ENCODE results near the gene PRKCA.

PRKCA gene

DNA sequence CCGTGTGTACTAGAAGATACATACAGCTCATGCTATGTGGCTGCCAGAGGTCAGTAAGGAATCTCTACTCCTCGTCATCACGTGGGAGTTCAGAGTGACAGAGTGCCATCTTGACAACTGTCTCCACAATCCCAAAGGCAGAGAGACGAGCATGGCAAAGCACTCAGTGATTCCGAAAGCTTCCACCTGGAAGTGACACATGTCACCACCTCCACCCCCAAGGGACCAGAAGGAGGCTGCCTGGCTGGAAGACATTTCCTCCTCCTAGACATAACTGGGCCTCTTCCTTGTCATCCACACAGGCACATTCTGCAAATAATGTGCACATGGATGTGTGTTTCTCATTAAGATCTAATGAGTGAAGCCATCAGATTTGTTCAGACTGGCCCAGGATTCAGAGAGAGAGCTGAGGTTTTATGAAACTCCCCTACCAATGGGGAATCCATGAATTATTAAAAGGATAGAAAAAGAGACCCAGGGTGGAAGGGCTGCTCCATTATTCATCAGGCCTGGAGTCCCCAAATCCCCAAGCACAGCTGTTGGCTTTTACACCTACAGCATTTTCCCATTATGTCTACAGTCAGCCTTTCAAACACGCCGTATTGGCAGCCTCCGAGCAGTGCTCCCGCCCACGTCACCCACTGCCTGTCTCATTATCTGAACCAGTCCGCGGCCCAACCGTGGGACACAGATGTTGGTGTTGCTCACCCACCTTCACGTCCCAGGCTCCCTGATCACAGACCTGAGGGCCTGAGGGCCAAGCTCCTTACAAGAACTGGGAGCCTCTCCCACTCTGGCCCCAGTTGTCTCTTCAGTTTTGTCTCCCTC is 529.2 kb downstream of the PRKCA start:
- TF ChIP-seq, protein P1, sequence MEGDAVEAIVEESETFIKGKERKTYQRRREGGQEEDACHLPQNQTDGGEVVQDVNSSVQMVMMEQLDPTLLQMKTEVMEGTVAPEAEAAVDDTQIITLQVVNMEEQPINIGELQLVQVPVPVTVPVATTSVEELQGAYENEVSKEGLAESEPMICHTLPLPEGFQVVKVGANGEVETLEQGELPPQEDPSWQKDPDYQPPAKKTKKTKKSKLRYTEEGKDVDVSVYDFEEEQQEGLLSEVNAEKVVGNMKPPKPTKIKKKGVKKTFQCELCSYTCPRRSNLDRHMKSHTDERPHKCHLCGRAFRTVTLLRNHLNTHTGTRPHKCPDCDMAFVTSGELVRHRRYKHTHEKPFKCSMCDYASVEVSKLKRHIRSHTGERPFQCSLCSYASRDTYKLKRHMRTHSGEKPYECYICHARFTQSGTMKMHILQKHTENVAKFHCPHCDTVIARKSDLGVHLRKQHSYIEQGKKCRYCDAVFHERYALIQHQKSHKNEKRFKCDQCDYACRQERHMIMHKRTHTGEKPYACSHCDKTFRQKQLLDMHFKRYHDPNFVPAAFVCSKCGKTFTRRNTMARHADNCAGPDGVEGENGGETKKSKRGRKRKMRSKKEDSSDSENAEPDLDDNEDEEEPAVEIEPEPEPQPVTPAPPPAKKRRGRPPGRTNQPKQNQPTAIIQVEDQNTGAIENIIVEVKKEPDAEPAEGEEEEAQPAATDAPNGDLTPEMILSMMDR (conservative IDR thresholded peaks at IDR 0.05; ENCODE audit: control insufficient read depth, insufficient read depth, low read depth, low read length) = no peak
- DNase-seq (ENCODE audit: low read depth) = no peak

DNA sequence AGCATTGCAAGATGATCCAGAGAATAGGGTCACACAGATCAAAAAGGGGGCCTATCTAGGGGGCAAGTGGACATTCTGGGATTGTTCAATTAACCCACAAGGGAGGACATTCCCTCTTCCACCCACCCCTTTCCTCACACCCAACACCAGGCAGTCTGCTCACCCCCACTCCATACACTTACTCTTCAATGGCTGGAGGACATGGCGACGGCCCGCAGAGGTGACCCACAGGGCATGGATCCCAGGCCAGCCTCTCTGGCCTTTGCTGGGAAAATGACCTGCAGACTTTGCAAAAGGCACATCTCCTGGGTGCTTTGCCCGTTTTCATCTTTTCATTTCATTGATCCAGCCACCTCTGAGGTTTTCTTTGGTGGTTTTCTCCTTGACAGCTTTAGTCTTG is 530.8 kb downstream of the PRKCA start:
- TF ChIP-seq, protein P1 (conservative IDR thresholded peaks at IDR 0.05; ENCODE audit: control insufficient read depth, insufficient read depth, low read depth, low read length) = no peak
- no peak overlapping the region for H3K4me3 ChIP-seq (ENCODE audit: control insufficient read depth, low read depth, low read length)
- no peak for DNase-seq (ENCODE audit: low read depth)

More for the DNA sequence above, 529.2 kb downstream of the PRKCA start:
- no peak overlapping the region for H3K4me3 ChIP-seq (ENCODE audit: control insufficient read depth, low read depth, low read length)

DNA sequence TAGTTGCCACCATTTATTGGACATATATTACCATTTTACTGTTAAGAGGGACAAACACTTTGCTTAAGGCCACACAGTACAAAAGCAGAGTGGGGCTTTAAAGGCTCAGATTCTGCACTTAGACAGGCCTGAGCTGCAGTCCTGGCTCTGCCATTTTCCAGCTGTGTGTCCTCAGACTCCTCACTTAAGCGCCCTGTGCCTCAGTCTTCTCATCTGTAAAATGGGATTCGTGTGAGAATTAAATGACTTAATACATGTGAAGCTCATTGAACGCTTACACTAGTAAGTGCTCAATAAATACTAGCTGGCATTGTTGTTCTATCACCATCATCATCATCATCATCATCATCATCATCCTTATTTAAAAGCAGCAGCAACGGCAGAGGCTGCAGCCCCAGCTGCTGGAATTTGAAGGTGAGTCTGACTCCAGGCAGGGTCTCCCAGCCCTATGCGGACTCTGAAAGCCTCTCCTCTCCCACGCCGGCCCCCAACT is 532.1 kb downstream of the PRKCA start:
- no peak overlapping the region for H3K4me3 ChIP-seq (ENCODE audit: control insufficient read depth, low read depth, low read length)
- DNase-seq (ENCODE audit: low read depth) = no peak
- TF ChIP-seq, protein P1 (conservative IDR thresholded peaks at IDR 0.05; ENCODE audit: control insufficient read depth, insufficient read depth, low read depth, low read length) = no peak

DNA sequence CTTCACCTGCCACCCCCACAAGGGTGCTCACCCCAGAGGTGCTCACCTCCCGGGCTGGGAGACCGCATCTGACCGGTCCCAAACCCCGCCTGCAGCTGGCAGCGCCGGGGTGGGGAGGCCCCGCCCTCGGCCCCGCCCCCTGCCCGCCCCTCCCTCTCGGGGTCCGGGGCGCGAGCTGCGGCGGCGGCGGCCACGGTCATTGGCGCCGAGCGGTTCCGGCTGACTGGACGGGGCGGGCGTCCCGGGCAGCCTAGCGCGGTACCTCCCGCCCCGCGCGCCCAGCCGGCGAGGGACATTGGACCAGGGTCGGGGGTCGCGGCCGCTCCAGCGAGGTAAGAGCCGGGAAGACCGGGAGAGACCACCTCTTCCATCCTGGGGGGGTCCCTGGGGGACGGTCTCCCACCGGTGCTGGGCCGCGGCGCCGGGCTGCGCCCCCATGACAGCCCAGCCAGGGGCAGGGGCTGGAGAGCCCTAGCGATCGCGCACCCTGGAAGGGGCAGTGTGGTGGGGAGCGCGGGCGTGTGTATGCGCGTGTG is 532.6 kb downstream of the PRKCA start, which contains the start of gene CACNG5:
CACNG5 (plus strand) TSS at position 199 of the 536 bp plus-strand sequence. CDS start 42,216 bp downstream, outside the sequence.
- H3K4me3 ChIP-seq (ENCODE audit: control insufficient read depth, low read depth, low read length) = no peak within 1 kb of the TSS
- TF ChIP-seq, protein P1 (conservative IDR thresholded peaks at IDR 0.05; ENCODE audit: control insufficient read depth, insufficient read depth, low read depth, low read length) = no peak
- DNase-seq (ENCODE audit: low read depth) = no peak

DNA sequence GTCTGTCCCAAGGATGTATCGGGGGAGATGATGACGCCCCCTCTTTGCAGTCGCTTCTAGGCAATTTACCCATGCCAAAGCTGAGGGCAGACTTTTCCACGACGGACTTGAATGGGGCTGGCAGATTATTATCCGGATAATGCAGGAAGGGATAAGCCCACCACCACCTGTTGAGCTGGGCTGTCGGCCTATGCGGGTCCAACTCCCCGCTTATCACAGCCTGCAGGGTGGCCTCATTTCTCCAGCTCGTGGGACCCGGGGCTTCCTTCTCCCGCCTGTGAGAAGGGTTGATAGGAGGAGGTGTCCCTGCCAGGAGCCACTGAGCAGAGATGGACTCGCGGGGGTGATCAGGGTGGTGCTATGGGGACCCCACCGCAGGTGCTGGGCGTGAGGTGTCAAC is 533.1 kb downstream of the PRKCA start:
- H3K4me3 ChIP-seq (ENCODE audit: control insufficient read depth, low read depth, low read length) = no peak overlapping the region
- TF ChIP-seq, protein P1 (conservative IDR thresholded peaks at IDR 0.05; ENCODE audit: control insufficient read depth, insufficient read depth, low read depth, low read length) = no peak
- no peak for DNase-seq (ENCODE audit: low read depth)

- no peak overlapping the region for H3K4me3 ChIP-seq (ENCODE audit: control insufficient read depth, low read depth, low read length)
- DNase-seq (ENCODE audit: low read depth) = no peak
- TF ChIP-seq, protein P1 (conservative IDR thresholded peaks at IDR 0.05; ENCODE audit: control insufficient read depth, insufficient read depth, low read depth, low read length) = no peak
These were observed 533.9 kb downstream of the PRKCA start for GRCh38 chr17:66836063-66837005.
